ENCODE results near the gene LOXHD1. TPM values are rescaled to one million over a fixed set of nuclear protein-coding genes. Genes with fewer than 3 reads are reported as not detected.

LOXHD1 gene
- total RNA-seq, 2 donors from 2014 or later, result 0.27 to 5.5 TPM

DNA sequence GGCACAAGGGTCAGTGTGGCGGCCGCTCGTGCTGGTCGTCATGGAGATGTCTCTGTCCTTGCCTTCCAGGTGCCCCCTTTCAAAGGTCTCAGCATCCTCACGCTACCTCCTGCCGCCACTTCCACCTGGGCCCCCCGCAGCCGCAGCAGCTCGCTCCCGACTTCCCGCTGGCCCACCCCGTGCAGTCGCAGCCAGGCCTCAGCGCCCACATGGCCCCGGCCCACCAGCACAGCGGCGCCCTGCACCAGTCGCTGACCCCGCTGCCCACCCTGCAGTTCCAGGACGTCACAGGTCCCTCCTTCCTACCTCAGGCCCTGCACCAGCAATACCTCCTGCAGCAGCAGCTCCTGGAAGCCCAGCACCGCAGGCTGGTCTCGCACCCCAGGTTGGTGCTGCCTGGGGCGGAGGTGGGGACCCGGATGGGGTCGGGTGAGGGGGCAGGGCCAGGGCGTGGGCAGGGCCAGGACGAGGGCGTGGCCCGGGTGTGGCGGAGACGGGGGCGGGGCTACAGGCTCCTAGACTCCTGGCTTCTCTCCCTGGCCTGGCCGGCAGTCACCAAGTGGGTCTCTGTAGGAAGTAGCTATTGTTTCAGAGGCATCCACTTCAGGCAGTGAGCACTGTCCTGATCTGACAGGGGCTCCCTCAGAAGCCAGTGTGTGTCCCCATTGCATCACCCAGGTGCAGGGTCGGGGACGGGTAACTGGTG is 223.7 kb downstream of the LOXHD1 start:
- Histone ChIP-seq H3K27ac (no peak overlapping the region), H3K4me1 (ENCODE audit: control insufficient read depth in 1 of 2, low read depth in 2 of 2) (no peaks in the 10 kb centered on the region)
- TF ChIP-seq, protein P1, sequence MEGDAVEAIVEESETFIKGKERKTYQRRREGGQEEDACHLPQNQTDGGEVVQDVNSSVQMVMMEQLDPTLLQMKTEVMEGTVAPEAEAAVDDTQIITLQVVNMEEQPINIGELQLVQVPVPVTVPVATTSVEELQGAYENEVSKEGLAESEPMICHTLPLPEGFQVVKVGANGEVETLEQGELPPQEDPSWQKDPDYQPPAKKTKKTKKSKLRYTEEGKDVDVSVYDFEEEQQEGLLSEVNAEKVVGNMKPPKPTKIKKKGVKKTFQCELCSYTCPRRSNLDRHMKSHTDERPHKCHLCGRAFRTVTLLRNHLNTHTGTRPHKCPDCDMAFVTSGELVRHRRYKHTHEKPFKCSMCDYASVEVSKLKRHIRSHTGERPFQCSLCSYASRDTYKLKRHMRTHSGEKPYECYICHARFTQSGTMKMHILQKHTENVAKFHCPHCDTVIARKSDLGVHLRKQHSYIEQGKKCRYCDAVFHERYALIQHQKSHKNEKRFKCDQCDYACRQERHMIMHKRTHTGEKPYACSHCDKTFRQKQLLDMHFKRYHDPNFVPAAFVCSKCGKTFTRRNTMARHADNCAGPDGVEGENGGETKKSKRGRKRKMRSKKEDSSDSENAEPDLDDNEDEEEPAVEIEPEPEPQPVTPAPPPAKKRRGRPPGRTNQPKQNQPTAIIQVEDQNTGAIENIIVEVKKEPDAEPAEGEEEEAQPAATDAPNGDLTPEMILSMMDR (IDR thresholded peaks at IDR 0.05), result no peak

DNA sequence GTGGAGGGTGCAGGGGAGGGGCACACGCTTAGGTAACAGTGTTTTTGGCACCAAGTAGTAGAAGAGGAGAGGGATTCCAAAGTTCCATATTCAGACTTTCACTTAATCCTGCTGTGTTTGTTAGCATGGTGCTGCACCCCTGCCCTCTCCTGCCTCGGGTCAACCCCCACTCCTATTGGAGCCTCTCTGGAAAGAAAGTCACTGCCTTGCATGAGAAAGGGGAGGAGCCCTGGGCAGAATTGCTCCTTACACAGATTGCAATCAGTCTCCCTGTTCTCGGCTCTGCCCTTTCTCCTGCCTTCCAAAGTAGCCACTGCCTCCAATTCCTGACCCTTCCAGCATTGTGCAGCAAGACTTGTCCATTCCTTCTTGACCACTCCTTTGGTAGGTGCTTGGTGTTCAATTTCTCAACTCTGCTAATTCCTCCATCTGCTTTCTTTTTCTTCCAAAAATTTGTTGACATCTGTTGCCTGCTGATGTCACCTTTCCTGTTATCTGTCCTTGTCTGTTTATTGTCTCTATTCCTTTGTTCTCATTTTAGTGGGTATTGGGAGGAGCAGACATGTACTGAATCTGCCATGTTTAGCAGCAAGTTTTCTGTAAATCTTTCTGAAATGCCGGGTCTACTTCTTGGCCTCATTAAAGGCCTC is 225.4 kb downstream of the LOXHD1 start:
- no peak for DNase-seq (ENCODE audit: low spot score)
- Histone ChIP-seq H3K27me3 (replicated peaks; ENCODE audit: insufficient read depth) (no peaks in the 10 kb centered on the region), H3K4me3 (no peak overlapping the region), H3K9me3 (no peaks in the 10 kb centered on the region), H3K27ac (no peak overlapping the region), H3K4me1 (ENCODE audit: control insufficient read depth in 1 of 2, low read depth in 2 of 2) (no peaks in the 10 kb centered on the region), H3K36me3 (no peaks in the 10 kb centered on the region)
- no peak for ATAC-seq (ENCODE audit: insufficient number of reproducible peaks, low FRiP score, low read depth)
- TF ChIP-seq, protein P1 (IDR thresholded peaks at IDR 0.05), result no peak

More for the DNA sequence above, 223.7 kb downstream of the LOXHD1 start:
- no peak overlapping the region for H3K4me3 ChIP-seq
- H3K36me3 ChIP-seq, result no peaks in the 10 kb centered on the region
- ATAC-seq (ENCODE audit: insufficient number of reproducible peaks, low FRiP score, low read depth) (no peak), DNase-seq (ENCODE audit: low spot score) (no peak)
- no peaks in the 10 kb centered on the region for H3K27me3 ChIP-seq (replicated peaks; ENCODE audit: insufficient read depth)
- no peaks in the 10 kb centered on the region for H3K9me3 ChIP-seq

DNA sequence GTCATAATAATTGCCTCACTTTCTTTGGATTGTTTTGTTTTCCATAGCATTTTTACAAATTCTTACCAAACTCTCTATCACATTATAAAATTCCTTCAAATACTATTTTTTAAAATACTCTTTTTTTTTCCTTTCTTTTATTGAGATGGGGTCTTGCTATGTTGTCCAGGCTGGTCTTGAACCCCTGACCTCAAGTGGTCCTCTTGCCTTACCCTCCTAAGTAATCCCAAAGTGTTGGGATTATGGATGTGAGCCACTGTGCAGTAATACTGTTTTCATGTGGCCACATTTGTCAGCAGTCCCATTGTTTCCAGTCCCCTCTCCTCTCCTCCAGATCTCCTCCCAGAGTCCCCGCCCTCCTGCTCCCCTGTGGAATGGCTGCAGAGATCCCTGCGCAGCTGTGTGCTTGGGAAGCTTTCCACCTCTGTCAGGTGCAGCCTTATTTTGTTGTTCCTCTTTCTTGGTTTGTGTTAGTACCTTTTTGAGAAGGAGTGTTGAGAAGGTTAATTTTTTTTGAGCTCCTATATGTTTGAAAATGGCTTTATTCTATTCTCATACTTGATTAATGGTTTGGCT is 227.3 kb downstream of the LOXHD1 start:
- Histone ChIP-seq H3K27me3 (replicated peaks; ENCODE audit: insufficient read depth) (no peaks in the 10 kb centered on the region), H3K9me3 (no peaks in the 10 kb centered on the region), H3K27ac (no peak overlapping the region), H3K36me3 (no peaks in the 10 kb centered on the region), H3K4me3 (no peak overlapping the region), H3K4me1 (ENCODE audit: control insufficient read depth in 1 of 2, low read depth in 2 of 2) (no peaks in the 10 kb centered on the region)
- DNase-seq (ENCODE audit: low spot score) (no peak), ATAC-seq (ENCODE audit: insufficient number of reproducible peaks, low FRiP score, low read depth) (no peak)
- TF ChIP-seq, protein P1 (IDR thresholded peaks at IDR 0.05), result no peak

DNA sequence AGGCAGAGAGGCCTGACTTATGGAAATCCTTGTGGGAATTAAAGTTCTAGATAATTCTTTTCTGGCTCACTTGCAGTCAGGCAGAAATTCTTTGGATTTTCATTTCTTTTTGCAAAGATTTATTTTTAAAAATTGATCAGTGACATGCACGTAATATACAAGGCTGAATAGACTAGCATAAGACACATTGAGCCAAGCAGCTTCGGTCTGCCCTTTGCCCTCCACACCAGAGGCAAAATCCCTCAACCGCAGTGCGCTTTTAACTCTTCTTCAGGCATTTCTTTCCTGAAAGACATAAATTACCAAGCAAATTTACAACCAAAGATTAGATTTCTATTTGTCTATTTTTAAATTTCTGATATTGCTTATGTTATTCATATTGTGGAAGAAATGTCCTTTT is 227.9 kb downstream of the LOXHD1 start:
- no peaks in the 10 kb centered on the region for H3K27me3 ChIP-seq (replicated peaks; ENCODE audit: insufficient read depth)
- TF ChIP-seq, protein P1 (IDR thresholded peaks at IDR 0.05), result no peak
- H3K9me3 ChIP-seq, result no peaks in the 10 kb centered on the region
- no peak overlapping the region for H3K27ac ChIP-seq
- no peaks in the 10 kb centered on the region for H3K4me1 ChIP-seq (ENCODE audit: control insufficient read depth in 1 of 2, low read depth in 2 of 2)
- H3K36me3 ChIP-seq, result no peaks in the 10 kb centered on the region
- DNase-seq (ENCODE audit: low spot score) (no peak), ATAC-seq (ENCODE audit: insufficient number of reproducible peaks, low FRiP score, low read depth) (no peak)
- no peak overlapping the region for H3K4me3 ChIP-seq

DNA sequence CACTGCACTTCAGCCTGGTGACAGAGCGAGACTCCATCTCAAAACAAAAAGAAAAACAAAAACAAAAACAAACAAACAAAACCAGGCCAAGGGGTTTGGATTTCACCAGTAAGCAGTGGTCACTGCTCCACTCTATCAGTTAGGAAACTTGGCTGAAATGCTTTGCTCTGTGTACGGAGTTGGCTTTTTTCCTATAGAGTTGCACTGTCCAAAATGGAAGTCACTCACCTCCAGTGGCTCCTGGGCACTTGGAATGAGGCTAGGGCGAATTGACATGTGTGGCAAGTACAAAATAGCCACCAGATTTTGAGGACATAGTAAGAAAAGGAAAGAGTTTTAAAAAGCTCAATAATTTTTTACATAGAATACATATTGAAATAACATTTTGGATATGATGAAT is 228.7 kb downstream of the LOXHD1 start:
- no peak for DNase-seq (ENCODE audit: low spot score)
- TF ChIP-seq, protein P1 (IDR thresholded peaks at IDR 0.05), result no peak
- no peaks in the 10 kb centered on the region for H3K9me3 ChIP-seq
- H3K27me3 ChIP-seq (replicated peaks; ENCODE audit: insufficient read depth), result no peaks in the 10 kb centered on the region
- no peaks in the 10 kb centered on the region for H3K36me3 ChIP-seq
- no peak overlapping the region for H3K27ac ChIP-seq
- H3K4me1 ChIP-seq (ENCODE audit: control insufficient read depth in 1 of 2, low read depth in 2 of 2), result no peaks in the 10 kb centered on the region
- H3K4me3 ChIP-seq, result no peak overlapping the region
- no peak for ATAC-seq (ENCODE audit: insufficient number of reproducible peaks, low FRiP score, low read depth)
